ENCODE measurements around the gene DOK7.

DNA sequence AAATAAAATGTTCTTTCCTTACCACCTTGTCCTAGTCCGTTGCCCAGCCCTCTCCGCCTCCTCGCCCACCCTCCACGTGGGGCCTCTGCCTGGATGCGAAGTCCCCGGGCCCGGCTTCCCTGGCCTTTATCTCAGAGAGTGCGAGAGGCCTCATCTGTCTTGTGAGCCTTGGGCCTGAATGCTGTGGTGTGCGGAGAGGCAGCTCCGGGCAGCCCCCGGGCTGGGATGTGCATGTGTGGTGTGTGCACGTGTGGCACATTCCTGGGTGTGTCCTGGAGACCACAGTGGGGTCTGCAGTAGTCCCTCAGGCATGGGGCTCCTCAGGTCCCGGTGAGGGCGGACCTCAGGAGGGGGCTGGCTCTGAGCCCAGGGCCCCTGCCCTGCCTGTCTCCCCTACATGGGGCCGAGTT, 31.4 kb downstream of the DOK7 start:
- TF ChIP-seq, protein P1, sequence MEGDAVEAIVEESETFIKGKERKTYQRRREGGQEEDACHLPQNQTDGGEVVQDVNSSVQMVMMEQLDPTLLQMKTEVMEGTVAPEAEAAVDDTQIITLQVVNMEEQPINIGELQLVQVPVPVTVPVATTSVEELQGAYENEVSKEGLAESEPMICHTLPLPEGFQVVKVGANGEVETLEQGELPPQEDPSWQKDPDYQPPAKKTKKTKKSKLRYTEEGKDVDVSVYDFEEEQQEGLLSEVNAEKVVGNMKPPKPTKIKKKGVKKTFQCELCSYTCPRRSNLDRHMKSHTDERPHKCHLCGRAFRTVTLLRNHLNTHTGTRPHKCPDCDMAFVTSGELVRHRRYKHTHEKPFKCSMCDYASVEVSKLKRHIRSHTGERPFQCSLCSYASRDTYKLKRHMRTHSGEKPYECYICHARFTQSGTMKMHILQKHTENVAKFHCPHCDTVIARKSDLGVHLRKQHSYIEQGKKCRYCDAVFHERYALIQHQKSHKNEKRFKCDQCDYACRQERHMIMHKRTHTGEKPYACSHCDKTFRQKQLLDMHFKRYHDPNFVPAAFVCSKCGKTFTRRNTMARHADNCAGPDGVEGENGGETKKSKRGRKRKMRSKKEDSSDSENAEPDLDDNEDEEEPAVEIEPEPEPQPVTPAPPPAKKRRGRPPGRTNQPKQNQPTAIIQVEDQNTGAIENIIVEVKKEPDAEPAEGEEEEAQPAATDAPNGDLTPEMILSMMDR (IDR thresholded peaks at IDR 0.05; ENCODE audit: borderline replicate concordance, extremely low read depth, low read length, poor library complexity, severe bottlenecking), result no peak
- TF ChIP-seq EZH2 (IDR thresholded peaks at IDR 0.05; ENCODE audit: borderline replicate concordance, low read depth, low read length, severe bottlenecking), result no peak
